Measurements from ENCODE around the gene MYD88.

DNA sequence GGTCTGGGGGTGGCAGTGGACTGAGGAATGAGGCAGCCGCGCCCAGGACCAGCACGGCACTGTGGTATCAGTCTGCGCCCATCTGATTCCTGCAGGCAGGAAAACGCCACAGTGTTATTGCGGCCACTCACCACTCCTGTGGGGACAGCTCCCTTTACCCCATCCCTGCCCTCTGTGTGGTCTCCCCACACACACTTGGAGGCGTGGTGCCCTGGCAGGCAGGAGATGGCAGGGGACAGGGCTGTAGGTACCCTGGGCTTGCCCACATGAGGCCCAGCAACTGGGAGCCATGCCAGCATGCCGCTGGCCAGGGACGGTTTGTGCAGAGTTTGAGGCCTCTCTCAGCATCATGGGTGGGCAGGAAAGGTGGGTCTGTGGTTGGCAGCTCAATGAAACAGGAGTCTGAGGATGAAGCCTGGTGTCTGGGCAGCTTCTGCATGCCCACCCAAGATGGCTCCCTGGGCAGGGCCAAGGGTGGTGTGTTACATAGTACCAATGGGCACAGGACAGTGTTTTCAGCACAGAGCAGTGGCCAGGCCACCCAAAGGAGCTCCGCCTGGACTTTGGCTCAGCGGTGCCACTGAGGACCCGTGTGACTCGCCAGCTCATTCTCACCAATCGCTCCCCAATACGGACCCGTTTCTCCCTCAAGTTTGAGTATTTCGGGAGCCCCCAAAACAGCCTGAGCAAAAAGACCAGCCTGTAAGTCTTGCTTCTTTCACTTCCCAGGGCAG is 28.7 kb upstream of the MYD88 start:
- TF ChIP-seq TAF1 (IDR thresholded peaks at IDR 0.05; ENCODE audit: borderline replicate concordance, insufficient read depth, low read length): no peak
- no peak for TF ChIP-seq SIN3A (IDR thresholded peaks at IDR 0.05; ENCODE audit: borderline replicate concordance, insufficient read depth, low read length)
- no peak for TF ChIP-seq POLR2AphosphoS5 (IDR thresholded peaks at IDR 0.05; ENCODE audit: low read depth, low read length)
- TF ChIP-seq, protein P1, sequence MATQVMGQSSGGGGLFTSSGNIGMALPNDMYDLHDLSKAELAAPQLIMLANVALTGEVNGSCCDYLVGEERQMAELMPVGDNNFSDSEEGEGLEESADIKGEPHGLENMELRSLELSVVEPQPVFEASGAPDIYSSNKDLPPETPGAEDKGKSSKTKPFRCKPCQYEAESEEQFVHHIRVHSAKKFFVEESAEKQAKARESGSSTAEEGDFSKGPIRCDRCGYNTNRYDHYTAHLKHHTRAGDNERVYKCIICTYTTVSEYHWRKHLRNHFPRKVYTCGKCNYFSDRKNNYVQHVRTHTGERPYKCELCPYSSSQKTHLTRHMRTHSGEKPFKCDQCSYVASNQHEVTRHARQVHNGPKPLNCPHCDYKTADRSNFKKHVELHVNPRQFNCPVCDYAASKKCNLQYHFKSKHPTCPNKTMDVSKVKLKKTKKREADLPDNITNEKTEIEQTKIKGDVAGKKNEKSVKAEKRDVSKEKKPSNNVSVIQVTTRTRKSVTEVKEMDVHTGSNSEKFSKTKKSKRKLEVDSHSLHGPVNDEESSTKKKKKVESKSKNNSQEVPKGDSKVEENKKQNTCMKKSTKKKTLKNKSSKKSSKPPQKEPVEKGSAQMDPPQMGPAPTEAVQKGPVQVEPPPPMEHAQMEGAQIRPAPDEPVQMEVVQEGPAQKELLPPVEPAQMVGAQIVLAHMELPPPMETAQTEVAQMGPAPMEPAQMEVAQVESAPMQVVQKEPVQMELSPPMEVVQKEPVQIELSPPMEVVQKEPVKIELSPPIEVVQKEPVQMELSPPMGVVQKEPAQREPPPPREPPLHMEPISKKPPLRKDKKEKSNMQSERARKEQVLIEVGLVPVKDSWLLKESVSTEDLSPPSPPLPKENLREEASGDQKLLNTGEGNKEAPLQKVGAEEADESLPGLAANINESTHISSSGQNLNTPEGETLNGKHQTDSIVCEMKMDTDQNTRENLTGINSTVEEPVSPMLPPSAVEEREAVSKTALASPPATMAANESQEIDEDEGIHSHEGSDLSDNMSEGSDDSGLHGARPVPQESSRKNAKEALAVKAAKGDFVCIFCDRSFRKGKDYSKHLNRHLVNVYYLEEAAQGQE (IDR thresholded peaks at IDR 0.05; ENCODE audit: insufficient read depth in 1 of 2, low read depth in 2 of 2, low read length in 2 of 2): no peak

All from PFSK-1 (cell line).